ENCODE measurements around the gene SMARCA1. TPM values are rescaled to one million over a fixed set of nuclear protein-coding genes. Genes with fewer than 3 reads are reported as not detected.
"Not testable (repeated sequence)": the region's sequence is repeated elsewhere in the genome, so short reads cannot be mapped to it uniquely, and the experiment has no call there.

Gene SMARCA1
- total RNA-seq, 4 donors from 2014 or later = 26.0 to 35.4 (median 28.3) TPM

DNA sequence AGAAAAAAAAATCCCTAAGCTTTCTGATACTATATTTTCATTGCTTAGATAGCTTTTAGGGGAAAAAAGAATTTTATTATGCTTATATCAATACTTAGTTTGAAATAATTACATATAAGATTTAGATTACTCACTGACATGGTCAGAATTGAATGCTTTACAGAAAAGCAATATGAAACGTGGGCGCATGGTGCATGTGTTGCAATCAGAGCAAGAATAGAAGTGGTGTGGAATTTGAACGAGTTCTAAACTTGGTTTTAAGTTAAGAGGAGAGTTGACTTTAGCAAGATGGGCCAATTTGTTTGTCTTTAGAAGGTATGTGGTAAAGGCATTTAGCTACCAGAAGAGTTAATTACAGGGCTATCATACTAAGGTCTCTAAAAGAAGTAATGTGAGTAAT lies 38.2 kb upstream of the SMARCA1 start:
- TF ChIP-seq, protein P1, sequence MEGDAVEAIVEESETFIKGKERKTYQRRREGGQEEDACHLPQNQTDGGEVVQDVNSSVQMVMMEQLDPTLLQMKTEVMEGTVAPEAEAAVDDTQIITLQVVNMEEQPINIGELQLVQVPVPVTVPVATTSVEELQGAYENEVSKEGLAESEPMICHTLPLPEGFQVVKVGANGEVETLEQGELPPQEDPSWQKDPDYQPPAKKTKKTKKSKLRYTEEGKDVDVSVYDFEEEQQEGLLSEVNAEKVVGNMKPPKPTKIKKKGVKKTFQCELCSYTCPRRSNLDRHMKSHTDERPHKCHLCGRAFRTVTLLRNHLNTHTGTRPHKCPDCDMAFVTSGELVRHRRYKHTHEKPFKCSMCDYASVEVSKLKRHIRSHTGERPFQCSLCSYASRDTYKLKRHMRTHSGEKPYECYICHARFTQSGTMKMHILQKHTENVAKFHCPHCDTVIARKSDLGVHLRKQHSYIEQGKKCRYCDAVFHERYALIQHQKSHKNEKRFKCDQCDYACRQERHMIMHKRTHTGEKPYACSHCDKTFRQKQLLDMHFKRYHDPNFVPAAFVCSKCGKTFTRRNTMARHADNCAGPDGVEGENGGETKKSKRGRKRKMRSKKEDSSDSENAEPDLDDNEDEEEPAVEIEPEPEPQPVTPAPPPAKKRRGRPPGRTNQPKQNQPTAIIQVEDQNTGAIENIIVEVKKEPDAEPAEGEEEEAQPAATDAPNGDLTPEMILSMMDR (IDR thresholded peaks at IDR 0.05) = no peak
- ATAC-seq (ENCODE audit: low FRiP score) = no peak
- no peak for DNase-seq (ENCODE audit: low spot score)

GRCh38 chrX:129559783-129560182 lies 36.5 kb upstream of the SMARCA1 start:
- ATAC-seq (ENCODE audit: low FRiP score) (no peak), DNase-seq (ENCODE audit: low spot score) (no peak)
- TF ChIP-seq, protein P1 (IDR thresholded peaks at IDR 0.05) = no peak

GRCh38 chrX:129557844-129558480 lies 34.7 kb upstream of the SMARCA1 start:
- DNase-seq (ENCODE audit: low spot score) = no peak
- TF ChIP-seq, protein P1 (IDR thresholded peaks at IDR 0.05) = no peak
- no peak for ATAC-seq (ENCODE audit: low FRiP score)

DNA sequence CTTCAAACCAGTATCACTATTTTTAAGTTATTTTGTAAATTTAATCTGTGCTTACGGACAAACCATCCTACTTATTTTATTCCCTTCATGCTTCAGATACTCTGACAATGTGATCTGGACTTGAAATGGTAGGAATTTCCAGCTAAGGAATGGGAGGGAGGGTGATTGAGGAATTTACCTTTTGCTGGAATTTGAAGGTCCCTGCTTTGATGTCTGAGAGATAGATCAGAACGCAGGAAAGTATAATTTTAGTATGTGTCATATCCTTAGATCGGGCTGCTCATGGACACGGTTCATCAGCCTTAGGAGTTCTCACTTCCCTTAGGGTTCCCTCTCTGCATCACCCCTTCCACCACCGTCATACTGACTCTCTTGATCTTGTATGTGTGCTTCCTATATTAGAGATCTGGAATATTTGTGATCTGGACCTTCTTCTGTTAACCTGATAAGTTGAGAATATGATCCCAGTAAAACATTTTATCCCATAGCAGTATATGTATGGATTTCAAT lies 33.6 kb upstream of the SMARCA1 start:
- TF ChIP-seq, protein P1 (IDR thresholded peaks at IDR 0.05) = no peak
- DNase-seq (ENCODE audit: low spot score) = no peak
- ATAC-seq (ENCODE audit: low FRiP score) = no peak

GRCh38 chrX:129554816-129555215 lies 31.5 kb upstream of the SMARCA1 start:
- DNase-seq (ENCODE audit: low spot score); ATAC-seq (ENCODE audit: low FRiP score): not testable (repeated sequence)

DNA sequence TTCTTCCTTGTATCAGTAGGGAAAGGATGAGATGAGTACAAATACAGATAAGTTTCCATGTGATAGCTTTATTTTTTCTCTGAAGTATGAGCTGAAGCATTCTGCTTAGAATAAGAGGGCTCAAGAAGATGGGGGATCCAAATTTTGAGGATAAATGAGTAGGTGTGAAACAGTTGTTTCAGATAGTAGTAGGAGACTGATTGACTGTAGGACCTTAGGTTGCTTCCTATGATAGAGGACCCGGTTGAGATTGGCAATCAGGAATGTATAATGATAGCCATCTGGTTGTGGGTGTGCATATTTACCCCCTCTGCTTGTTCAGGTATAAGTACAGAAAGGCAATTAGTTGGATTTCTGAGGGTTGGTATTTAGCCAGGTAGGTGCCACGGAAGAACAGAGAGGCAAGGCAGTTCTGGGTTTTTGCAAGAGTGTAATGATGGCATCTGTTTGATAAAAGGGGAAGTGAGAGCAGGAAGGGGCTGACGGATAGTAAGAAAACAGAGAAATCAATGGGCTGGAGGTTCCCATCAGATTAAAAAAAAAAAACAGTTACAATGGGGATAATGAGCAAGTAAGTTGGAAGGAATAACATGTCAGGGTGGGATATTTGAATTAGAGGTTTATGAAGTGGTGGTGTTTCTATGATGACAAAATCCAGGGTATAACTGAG lies 30.5 kb upstream of the SMARCA1 start:
- DNase-seq (ENCODE audit: low spot score) (no peak), ATAC-seq (ENCODE audit: low FRiP score) (no peak)
- TF ChIP-seq, protein P1 (IDR thresholded peaks at IDR 0.05) = no peak

DNA sequence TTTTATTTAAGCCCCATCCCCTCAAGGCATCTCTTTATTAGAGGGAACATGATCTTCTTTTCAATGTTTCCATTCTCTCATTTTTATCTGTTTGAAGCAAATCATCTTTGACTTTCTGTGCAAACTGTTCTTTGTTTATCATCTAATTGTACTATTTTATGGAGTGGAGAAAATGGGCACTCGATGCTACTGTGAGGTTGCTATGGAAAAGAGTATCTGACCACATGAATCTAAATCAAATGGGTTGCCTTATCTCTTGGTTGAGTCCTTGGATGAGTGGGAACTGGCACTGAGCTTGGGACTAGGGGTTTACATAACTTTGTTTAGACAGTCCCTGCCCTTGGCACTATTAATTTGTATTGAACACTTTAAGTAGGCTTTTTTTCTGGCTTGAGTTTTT lies 25.8 kb upstream of the SMARCA1 start:
- no peak for ATAC-seq (ENCODE audit: low FRiP score)

More for the DNA sequence above, 25.8 kb upstream of the SMARCA1 start:
- TF ChIP-seq, protein P1 (IDR thresholded peaks at IDR 0.05) = no peak
- no peak for DNase-seq (ENCODE audit: low spot score)

Measured in omental fat pad (tissue), 4 donors.